AG09309 (cell line): ENCODE data around the gene FCHSD1.
A peak's percentile ranks its signal among the peaks of the same experiment; 100 is the strongest.

Experiments used
- DNase-seq: peaks from one replicate; pipeline ENCODE4 v3.0.0-alpha.2; 2010; ENCODE audit warnings: low read depth
- H3K4me3 ChIP-seq: 2 replicates; pipeline ENCODE4 v1.5.1; 2011; ENCODE audit warnings: mild to moderate bottlenecking, low read depth, low read length, moderate library complexity; ENCODE audit not compliant: control insufficient read depth
- TF ChIP-seq, protein P1 (sequence below): IDR thresholded peaks from 2 replicates; pipeline ENCODE4 v1.5.1; 2011; ENCODE audit warnings: mild to moderate bottlenecking, low read depth, low read length, inconsistent platforms; ENCODE audit not compliant: insufficient read depth, control insufficient read depth; ENCODE audit errors: missing control alignments

Gene FCHSD1

DNA sequence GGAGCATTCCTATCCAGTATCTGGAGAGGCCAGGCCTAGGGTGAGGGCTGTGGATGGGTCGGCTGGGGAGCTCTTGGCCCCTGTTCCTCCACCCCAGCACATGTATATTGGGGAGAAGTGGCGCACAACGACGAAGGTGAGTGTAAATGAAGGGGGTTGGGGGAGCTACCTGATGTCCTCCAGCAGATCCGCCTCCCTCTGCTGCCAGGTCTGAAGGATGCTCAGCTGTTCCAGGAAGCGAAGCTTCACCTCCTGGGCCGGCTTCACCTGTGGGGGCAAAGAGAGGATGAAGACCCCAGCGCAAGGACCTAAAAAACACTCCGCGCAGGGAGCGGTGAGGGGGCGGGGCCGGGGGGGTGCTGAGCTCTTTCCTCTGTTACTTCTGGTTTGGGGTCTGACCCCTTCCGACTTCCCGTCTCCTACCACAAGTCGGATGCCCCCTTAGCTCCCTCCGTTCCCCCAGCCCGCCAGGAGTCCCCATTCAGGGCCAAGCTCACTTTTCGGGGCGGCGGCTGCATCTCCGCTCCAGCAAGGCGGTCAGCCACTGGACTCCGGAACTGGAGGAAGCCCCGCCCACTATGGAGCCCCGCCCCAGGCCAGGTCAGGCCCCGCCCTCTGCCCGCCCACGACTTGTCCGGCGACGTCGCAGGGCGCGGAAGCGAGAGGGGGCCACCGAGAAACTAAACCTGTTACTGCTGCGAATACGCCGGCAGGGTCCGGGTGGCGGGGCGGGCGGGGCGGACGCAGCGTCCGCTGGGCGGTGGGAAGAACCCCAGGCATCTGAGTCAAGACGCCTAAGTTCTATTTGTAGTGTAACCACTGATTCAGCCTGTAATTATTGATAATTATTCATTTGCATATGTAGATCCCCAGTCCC is at the start of gene FCHSD1:
Gene FCHSD1, minus strand, starts transcription at position 568 of the 877 bp plus-strand sequence. Its CDS starts 50 bp downstream, at position 518.
- H3K4me3 ChIP-seq, result peak within 1 kb of the TSS; percentile 94
- TF ChIP-seq, protein P1, sequence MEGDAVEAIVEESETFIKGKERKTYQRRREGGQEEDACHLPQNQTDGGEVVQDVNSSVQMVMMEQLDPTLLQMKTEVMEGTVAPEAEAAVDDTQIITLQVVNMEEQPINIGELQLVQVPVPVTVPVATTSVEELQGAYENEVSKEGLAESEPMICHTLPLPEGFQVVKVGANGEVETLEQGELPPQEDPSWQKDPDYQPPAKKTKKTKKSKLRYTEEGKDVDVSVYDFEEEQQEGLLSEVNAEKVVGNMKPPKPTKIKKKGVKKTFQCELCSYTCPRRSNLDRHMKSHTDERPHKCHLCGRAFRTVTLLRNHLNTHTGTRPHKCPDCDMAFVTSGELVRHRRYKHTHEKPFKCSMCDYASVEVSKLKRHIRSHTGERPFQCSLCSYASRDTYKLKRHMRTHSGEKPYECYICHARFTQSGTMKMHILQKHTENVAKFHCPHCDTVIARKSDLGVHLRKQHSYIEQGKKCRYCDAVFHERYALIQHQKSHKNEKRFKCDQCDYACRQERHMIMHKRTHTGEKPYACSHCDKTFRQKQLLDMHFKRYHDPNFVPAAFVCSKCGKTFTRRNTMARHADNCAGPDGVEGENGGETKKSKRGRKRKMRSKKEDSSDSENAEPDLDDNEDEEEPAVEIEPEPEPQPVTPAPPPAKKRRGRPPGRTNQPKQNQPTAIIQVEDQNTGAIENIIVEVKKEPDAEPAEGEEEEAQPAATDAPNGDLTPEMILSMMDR, result peak; percentile 0
- no peak for DNase-seq

DNA sequence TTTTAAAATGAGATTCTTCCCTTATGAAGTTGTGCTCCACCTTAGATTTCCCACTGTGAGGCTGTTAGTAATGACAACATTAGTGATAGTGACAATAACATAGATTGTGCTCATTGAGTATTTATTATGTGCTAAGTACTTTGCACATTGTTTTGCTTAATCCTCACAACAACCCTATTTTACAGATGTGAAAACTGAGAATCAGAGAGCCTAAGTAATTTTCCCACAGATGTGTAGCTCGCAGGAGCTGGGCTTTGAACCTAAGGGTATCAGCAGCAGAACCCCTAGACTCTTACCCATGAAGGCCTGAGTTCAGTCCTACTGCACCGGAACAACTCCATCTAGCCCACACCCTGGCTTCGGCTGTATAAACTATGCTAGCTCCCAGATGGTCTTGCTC is 46.4 kb upstream of the FCHSD1 start:
- TF ChIP-seq, protein P1, result no peak
- no peak for DNase-seq

DNA sequence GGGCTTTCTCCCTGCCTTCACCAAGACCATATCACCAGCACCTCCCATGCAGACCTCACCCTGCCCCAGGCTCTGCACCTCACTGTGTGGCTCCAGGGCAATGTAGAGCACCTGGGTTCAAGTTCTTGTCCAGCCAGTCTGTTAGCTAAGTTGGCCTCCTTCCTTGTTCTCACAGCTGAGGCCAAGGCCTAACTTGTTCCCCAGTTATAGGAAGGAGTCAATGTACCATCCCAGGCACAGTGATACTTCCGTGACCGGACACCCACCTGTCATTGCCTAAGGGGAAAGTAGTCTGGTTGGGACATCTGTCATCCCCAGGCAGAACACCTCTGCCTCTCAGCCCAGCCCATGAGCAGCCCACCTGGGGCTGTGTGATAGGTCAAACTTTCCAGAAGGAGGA is 45.2 kb upstream of the FCHSD1 start:
- DNase-seq, result no peak
- TF ChIP-seq, protein P1, result no peak
- no peak overlapping the region for H3K4me3 ChIP-seq

More for the DNA sequence above, 46.4 kb upstream of the FCHSD1 start:
- no peak overlapping the region for H3K4me3 ChIP-seq

DNA sequence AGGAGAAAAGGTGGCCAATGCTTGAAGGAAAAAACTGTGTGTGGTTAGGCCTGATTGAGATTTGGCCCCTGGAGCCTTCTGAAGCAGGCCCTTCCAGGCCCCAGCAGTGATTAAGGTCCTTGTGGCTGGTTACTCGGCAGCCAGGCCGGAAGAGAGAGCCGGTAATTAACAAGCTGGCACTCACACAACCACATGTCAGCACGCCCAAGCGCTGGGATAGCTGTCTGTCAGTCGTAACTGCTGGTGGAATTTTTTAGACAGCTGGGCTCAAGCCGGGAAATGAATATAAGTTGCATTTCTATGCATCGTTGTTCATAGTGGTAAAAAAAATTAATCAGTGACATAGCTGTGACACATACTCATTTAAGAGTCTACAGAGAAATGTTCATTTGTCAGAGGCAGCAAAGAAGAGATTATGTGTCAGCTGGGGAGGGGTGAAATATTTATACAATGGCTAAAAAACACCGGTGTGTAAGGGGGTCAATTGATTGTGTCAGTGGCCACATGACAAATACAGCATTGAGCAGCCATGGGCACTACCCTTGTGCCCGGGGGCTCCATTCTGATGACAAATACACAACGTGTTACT is 44.5 kb upstream of the FCHSD1 start:
- DNase-seq, result no peak
- TF ChIP-seq, protein P1, result no peak
- no peak overlapping the region for H3K4me3 ChIP-seq

DNA sequence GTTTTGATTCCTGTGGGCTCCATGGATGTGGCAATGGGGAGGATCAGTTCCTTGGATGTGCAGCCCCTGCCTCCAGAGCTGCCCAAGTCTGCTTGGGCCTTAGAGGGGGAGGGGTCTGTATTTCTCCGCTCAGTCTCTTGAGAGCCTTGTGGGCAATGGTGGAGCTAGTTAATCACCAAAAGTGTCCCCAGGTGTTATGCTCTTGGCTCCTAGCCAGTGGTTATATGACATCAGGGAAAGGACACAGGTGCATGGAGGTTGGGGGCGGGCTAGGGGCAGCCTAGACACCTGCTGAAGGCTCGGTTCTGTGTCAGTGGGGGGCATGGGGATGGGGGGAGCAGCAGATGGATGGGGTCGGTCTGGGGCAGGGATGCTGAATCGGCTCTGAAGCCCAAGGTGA is 43.3 kb upstream of the FCHSD1 start:
- DNase-seq, result no peak
- TF ChIP-seq, protein P1, result no peak
- H3K4me3 ChIP-seq, result no peak overlapping the region

DNA sequence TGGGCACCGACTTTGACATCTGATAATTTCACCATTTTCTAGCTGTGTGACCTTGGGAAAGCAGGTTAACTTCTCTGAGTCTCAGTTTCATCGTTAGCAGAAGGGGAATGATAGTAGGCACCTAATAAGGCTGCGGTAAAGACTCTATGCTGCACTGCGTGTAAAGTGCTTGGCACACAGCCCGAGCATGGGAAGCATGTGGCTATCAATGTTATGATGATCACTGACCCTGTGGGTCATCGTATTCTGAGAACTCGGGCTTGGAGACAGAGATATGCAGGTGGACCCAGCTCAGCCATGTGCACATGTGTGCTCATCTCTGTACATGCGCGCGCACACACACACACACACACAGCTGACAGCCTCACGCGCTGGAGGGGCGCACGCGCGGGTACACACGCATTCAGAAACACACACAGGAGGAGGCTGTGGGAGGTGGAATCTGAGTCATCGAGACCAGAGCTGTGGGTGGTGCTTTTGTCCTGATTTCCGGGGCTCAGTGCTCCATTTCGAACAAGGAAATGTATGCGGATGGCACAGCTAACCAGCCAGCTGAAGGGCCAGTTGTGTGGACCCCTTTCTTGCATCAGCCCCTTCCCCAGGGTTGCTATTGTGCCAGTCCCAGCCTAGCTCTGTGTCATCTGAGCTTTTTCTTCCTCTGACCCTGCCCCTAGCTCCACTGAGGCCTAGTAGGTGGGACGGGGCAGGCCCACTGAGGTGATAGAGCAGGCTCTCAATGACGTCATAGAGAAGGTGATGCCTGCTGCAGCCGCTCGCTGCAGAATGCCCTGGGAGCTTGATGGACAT is 41.9 kb upstream of the FCHSD1 start:
- H3K4me3 ChIP-seq, result no peak overlapping the region
- TF ChIP-seq, protein P1, result no peak
- DNase-seq, result no peak
